ENCODE data around the gene LUC7L. TPM values are rescaled to one million over a fixed set of nuclear protein-coding genes. Genes with fewer than 3 reads are reported as not detected.

Gene LUC7L, protein sequence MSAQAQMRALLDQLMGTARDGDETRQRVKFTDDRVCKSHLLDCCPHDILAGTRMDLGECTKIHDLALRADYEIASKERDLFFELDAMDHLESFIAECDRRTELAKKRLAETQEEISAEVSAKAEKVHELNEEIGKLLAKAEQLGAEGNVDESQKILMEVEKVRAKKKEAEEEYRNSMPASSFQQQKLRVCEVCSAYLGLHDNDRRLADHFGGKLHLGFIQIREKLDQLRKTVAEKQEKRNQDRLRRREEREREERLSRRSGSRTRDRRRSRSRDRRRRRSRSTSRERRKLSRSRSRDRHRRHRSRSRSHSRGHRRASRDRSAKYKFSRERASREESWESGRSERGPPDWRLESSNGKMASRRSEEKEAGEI
- 100 to 1,000 TPM; 193 to 194 TPM for total RNA-seq
- 10 to 100 TPM in 1 of 3 donors, 1 to 10 TPM in 2; 4.5 to 11.9 (median 7.2) TPM for polyA plus RNA-seq
- total RNA-seq, result 89.3 to 206 (median 166) reads per million in 6 experiments

DNA sequence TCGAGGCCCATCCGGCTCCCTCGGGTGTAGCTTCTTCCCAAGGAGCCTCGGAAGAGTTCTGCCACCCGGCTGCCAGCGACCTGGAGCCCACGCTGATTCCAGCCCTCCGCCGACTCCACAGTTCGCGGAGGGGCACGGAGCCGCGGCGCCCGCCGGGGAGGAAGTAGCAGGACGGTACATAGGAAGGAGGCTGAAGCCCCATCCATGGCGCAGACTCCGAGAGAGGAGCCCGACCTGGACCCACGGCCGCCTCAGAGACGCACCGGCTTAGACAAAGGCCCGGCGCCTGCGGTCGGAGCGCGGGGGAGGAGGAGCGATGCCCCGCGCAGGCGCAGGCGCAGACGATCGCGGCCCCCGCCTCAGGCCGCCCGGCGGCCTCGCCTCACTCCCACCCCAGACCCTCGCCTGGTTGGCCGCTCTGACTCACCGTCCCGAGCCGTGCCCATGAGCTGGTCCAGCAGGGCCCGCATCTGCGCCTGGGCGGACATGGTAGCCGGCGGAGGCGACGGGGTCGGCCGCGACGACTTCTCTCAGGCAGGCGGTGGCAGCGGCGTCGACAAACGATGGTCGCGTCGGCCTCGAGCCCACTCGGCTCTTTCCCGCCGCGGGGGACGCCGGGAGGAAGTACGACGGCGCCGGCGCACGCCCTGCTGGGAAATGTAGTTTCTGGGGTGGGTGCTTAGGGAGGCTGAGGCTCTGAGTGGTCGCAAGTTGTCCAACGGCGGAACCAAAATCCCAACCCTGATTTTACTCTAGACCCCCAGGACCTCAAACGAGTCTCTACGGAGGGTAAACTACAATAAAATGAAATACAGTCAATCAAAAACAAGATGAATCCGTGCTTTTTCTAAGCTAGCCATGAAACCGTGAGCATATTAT lies at the start of gene LUC7L:
Gene LUC7L, minus strand, starts transcription at position 598 of the 879 bp plus-strand sequence. Its CDS starts 110 bp downstream, at position 488.
- POLR2A ChIA-PET, result interaction anchor here (0.6 to 1.8 kb wide), 17 partner anchors 10 to 407 kb away, joined by 3 to 7 read pairs (median 4); partner anchors contain the start of genes AXIN1, DECR2, METTL26 and POLR3K
- H3K36me3 Mint-ChIP-seq, result peaks cover 0 to 42% (median 5%) of the 10 kb centered on the region in 3 donors
- DNase-seq (peak; percentile 80 to 96 (median 84)), ATAC-seq (peak; percentile 92)
- H3K27ac Mint-ChIP-seq, result peak within 1 kb of the TSS; percentile 72 to 98 (median 94)
- H3K4me1 Mint-ChIP-seq, result peaks cover 9 to 35% (median 29%) of the 10 kb centered on the region in 4 donors
- H3K9me3 Mint-ChIP-seq, result no peaks in the 10 kb centered on the region
- no peaks in the 10 kb centered on the region for H3K27me3 Mint-ChIP-seq
- peak within 1 kb of the TSS; percentile 81 to 92 (median 88) for H3K4me3 Mint-ChIP-seq

DNA sequence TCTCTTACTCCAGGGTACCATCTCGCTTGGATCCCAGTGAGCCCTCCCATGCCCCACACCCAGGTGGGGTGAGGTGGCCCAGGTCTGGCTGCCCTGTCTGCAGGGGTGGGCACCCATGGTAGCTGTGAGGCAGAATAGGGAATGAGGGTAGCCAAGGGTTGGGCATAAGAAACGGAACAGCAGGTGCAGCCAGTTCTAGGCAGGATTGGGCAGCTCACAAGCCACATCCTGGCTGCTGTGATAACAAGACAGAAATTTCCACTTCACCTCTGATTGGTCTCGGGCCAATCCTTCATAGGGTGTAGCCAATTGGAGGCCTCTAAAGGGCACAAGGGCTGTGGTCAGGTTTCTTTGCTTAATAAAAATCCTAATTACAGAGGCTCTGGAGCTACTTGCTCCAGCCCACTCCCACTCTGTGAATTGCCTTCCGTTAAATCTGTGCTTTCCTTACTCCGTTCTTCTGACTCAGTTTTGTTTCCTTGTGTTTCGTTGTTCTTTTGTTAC lies 49.7 kb upstream of the LUC7L start:
- DNase-seq, result peak in 6 of 10 donors; percentile 20 to 52 (median 44)
- ATAC-seq, result peak; percentile 69 to 93
- no peaks in the 10 kb centered on the region for H3K9me3 Mint-ChIP-seq
- peaks cover 5 to 17% (median 9%) of the 10 kb centered on the region in 4 donors for H3K4me1 Mint-ChIP-seq
- peaks cover 0 to 33% (median 16%) of the 10 kb centered on the region in 5 donors for H3K27me3 Mint-ChIP-seq
- peak overlapping the region in 6 of 10 donors; percentile 0 to 63 (median 14) for H3K4me3 Mint-ChIP-seq
- POLR2A ChIA-PET, result interaction anchor here (0.9 to 1.4 kb wide), 2 partner anchors 44 kb away, joined by 4 to 6 read pairs; partner anchors contain the start of gene FAM234A
- peak overlapping the region in 2 of 10 donors; percentile 41 to 77 for H3K27ac Mint-ChIP-seq
- no peaks in the 10 kb centered on the region for H3K36me3 Mint-ChIP-seq

DNA sequence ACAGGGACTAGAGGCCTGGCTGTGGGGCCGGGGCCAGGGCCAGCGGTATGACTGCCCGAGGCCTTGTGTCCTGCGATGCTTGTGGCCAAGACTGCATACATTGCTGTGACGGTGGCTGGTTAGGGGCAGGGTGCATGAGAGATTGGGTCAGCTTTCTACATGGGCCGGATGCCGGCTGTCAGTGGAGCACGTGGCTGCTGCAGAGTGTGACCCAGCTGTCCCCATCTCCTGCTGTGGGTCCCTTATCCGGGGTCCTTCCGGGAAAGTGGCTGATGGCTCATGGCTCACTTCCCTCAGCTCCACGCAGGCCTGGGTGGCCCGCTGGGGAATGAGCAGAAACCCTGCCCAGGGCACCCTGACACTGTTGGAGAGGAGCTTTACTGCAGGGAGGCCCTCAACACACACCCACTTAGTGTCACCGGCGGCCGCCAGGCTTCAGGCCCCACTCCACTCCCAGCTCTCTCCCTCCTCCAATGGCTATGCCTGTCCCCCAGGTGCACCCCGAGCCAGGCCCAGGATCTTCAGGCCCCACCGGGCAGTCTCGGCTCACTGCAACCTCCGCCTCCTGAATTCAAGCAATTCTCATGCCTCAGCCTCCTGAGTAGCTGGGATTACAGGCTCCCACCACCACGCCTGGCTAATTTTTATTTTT lies 47.3 kb upstream of the LUC7L start:
- Mint-ChIP-seq H3K27ac (peak overlapping the region in 1 of 10 donors; percentile 62), H3K9me3 (no peaks in the 10 kb centered on the region), H3K4me3 (peak overlapping the region; percentile 51 to 79 (median 66))

DNA sequence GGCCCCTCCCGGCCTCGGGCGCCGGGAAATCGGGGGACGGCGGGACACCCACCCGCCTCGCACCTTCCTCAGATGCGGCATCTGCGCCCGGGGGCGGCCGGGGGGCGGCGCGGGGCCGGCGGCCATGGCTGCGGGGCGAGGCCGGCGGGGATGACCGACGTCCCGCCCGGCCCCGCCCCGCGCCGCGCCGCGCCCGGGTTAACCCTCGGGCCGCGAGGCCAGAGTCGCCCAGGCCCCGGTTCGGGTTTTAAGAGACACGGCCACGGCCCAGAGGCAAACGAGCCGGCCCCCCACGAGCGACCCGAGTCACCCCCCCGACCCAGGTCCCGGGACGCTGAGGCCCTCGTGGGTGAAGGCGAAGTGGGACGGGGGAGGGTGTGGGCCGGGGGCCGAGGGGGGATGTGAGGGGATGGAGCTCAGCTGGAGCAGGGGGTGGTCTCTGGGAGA lies 46.6 kb upstream of the LUC7L start, which contains the start of gene RGS11:
Gene RGS11, minus strand, starts transcription at position 159 of the 447 bp plus-strand sequence. Its CDS starts 33 bp downstream, at position 126.
- POLR2A ChIA-PET, result no interaction called here
- Mint-ChIP-seq H3K4me1 (peaks cover 5 to 17% (median 9%) of the 10 kb centered on the region in 4 donors), H3K27ac (peak within 1 kb of the TSS in 1 of 10 donors; percentile 62), H3K9me3 (no peaks in the 10 kb centered on the region), H3K4me3 (peak within 1 kb of the TSS; percentile 56 to 79 (median 69)), H3K27me3 (peaks cover 0 to 33% (median 16%) of the 10 kb centered on the region in 5 donors), H3K36me3 (no peaks in the 10 kb centered on the region)
- no peak for DNase-seq
- ATAC-seq, result no peak

More for the DNA sequence above, 47.3 kb upstream of the LUC7L start:
- H3K4me1 Mint-ChIP-seq, result peaks cover 5 to 17% (median 9%) of the 10 kb centered on the region in 4 donors
- ATAC-seq, result no peak
- POLR2A ChIA-PET, result no interaction called here
- H3K27me3 Mint-ChIP-seq, result peaks cover 0 to 33% (median 16%) of the 10 kb centered on the region in 5 donors
- no peak for DNase-seq
- no peaks in the 10 kb centered on the region for H3K36me3 Mint-ChIP-seq

DNA sequence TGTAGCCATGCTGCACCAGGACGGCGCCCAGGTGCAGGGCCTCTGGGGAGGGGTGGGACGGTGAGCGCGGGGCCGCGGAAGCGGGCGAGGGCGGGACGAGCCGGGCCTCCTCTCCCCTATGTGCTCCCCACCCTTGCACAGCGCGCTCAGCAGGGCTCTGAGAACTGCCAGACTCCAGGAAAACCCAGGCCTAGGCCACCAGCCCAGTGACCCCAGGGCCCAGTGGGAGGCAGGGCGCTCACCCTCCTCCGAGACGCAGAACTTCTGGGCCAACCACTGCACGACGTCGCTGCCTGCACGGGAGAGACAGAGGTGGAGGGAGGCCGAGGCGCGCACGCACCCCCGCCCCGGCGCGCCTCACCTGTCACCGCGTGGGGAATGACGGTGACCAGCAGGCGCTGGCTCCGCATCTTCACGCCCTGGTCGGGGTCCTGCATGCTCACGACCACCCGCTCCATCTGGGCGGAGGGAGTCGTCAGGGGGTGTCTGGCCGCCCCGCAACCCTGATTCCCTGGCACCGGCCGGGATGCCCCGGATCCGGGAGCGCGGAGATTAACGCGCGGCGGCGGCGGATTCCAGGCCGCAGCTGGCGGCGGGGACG lies 45.9 kb upstream of the LUC7L start:
- ATAC-seq, result peak; percentile 42 to 69
- peak overlapping the region in 8 of 10 donors; percentile 50 to 79 (median 68) for H3K4me3 Mint-ChIP-seq
- POLR2A ChIA-PET, result no interaction called here

DNA sequence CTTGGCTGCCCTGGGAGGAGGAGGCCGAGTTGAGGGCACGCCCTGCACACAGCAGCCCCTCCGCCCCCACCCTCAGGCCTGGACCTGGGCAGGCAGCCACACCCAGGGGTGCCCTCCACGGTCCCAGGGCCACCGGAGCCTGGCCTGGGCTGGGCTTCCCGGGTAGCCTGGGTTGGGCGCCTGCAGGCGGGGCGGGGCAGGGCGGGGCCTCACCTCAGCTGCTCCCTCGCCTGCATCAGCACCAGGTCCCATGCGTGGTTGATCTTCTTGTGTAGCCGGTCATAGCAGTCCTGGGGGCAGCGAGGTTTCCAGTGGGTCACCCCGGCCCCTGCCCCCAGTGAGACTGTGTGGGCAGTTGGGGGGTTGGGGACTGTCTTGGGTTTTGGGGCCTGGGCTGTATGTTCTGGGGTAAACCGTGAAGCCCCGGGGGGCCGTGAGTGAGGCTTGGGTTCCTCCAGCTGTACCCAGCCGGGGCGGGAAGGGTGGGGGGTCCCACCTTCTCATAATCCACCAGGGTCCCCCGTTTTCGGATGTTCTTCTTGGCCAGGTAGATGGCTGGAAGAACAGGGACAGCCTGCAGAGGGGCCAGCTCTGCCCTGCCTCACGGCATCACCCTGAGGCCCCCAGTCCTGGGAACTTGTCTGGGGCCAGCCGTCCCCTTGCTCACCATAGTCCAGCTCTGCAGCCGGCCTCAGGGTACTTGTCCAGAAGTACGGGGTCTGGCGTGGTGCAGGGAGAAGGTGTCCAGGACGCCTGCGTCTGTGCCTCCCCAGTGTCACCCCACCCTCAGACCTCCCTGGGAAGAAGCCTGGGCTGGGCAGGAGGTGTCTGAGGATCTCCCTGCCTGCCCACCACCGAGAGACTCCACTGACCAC lies 44.5 kb upstream of the LUC7L start:
- POLR2A ChIA-PET, result interaction anchor here (0.9 kb wide), 1 partner anchor 38 kb away, joined by 3 read pairs; no protein-coding TSS in a partner anchor
- Mint-ChIP-seq H3K9me3 (no peaks in the 10 kb centered on the region), H3K4me1 (peaks cover 0 to 11% (median 4%) of the 10 kb centered on the region in 4 donors), H3K27ac (no peak overlapping the region), H3K36me3 (no peaks in the 10 kb centered on the region), H3K4me3 (no peak overlapping the region), H3K27me3 (peaks cover 0 to 24% (median 13%) of the 10 kb centered on the region in 5 donors)
- ATAC-seq (no peak), DNase-seq (no peak)

More for the DNA sequence above, 45.9 kb upstream of the LUC7L start:
- H3K27ac Mint-ChIP-seq, result no peak overlapping the region
- H3K36me3 Mint-ChIP-seq, result no peaks in the 10 kb centered on the region
- peak in 4 of 10 donors; percentile 8 to 31 (median 22) for DNase-seq
- H3K4me1 Mint-ChIP-seq, result peaks cover 5 to 17% (median 9%) of the 10 kb centered on the region in 4 donors
- no peaks in the 10 kb centered on the region for H3K9me3 Mint-ChIP-seq
- peaks cover 0 to 33% (median 16%) of the 10 kb centered on the region in 5 donors for H3K27me3 Mint-ChIP-seq

DNA sequence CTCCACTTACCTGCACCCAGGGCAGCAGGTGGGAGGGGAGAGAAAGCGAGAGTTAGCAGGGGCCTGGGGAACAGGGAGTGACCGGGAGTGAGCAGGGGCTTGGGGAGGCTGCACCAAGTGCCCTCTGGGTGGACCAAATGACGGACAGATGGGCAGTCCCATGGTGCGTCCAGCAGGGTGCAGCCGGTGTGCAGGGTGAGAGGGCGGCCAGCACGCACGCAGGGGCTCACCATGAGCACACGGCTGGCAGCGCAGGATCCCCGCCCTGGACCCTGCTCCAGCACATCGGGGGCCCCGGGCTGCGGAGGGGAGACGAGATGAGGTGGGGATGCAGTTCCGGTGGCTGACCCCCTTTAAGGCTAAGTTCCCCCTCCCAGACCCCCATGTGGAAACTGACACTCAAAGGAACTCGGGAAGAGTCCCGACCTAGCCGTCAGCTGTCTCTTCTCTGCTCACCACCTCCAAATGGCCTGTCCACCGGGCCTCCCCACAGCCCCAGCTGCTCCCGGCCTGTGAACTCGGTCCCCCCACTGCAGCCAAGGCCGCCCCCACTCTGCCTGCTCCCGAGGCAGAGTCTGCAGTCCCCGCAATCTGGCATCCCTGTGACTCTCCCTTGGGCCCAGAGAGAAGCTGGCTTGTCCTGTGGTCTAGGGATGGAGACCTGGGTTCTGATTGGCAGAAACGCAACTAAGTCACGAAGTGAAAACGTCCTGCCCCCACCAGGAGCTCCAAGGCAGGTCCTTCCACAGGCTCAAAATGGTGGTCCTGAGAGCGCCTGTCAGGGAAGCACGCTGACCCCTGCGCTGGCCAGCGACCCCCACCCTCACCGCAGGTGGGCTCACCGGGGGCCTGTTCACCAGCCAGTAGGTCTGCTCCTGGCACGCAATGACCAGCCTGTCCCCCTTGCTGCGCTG lies 43.6 kb upstream of the LUC7L start:
- DNase-seq (no peak), ATAC-seq (no peak)
- Mint-ChIP-seq H3K4me1 (peaks cover 0 to 9% (median 3%) of the 10 kb centered on the region in 4 donors), H3K9me3 (no peaks in the 10 kb centered on the region), H3K36me3 (no peaks in the 10 kb centered on the region), H3K27me3 (peaks cover 0 to 20% (median 12%) of the 10 kb centered on the region in 5 donors), H3K4me3 (no peak overlapping the region), H3K27ac (peak overlapping the region in 1 of 10 donors; percentile 22)
- POLR2A ChIA-PET, result interaction anchor here (0.9 kb wide), 1 partner anchor 37 kb away, joined by 3 read pairs; no protein-coding TSS in a partner anchor

DNA sequence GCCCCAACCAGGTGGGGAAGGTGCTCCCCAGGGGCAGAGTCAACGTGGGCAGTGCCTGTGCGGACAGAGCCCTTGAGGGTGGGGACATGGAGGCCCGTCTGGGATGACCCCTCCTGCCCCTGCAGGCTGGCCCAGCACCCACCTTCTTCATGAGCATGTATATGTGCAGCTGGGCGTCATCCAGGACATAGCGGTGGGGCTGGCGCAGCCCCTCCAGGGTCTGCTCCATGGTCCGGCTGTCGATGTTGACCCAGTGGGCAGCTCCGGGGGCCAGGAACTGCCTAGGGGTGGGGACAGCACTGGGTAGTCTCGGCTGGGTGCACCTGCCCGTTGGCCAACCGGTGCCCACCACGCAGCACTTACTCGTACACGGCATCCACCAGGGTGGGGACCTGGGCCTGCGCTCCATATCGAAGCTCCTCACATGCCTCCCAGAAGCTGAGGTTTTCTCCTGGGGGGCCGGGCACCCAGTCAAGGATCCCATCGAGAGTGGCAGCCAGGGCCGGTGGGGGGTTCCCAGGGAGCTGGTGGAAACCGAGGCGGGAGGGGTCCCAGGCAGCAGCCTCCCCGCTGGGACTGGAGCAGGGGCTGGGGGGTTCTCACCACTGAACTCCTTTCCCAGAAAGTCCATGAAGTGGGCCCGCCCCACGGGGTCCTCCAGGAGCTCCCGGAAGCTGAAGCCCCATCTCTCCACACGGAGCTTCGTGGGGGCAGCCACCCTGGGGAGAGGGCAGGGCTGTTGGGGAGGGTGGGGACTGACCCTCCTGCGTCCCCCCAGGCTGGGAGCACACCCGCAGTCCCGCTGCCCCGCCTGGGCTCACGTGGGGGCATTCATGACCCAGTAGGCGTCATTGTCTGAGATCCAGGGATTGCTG lies 41.4 kb upstream of the LUC7L start:
- no peaks in the 10 kb centered on the region for H3K9me3 Mint-ChIP-seq
- POLR2A ChIA-PET, result no interaction called here
- ATAC-seq (no peak), DNase-seq (no peak)
- peaks cover 0 to 6% (median 2%) of the 10 kb centered on the region in 4 donors for H3K4me1 Mint-ChIP-seq
- H3K27ac Mint-ChIP-seq, result no peak overlapping the region
- H3K4me3 Mint-ChIP-seq, result no peak overlapping the region
- H3K36me3 Mint-ChIP-seq, result no peaks in the 10 kb centered on the region
- H3K27me3 Mint-ChIP-seq, result peaks cover 0 to 7% (median 0%) of the 10 kb centered on the region in 5 donors

Measured in naive thymus-derived CD8-positive, alpha-beta T cell (primary cell).